SU-DHL-6 (cell line): ENCODE measurements around the gene RNF135.
A peak's percentile ranks its signal among the peaks of the same experiment; 100 is the strongest.
"Not testable (repeated sequence)": the region's sequence is repeated elsewhere in the genome, so short reads cannot be mapped to it uniquely, and the experiment has no call there.

Experiments
- H2AFZ ChIP-seq: fragments of 200-600 bp; sonication (generic); 2 replicates; pipeline ENCODE4 v1.6.1; 2014; ENCODE audit warnings: low read depth, mild to moderate bottlenecking, moderate library complexity, mixed read lengths, antibody characterized with exemption, low read length; ENCODE audit not compliant: severe bottlenecking
- H3F3A ChIP-seq: fragments of 200-600 bp; shearing (Covaris generic); 2 replicates; pipeline ENCODE4 v1.6.0; 2016; ENCODE audit warnings: antibody characterized with exemption, mild to moderate bottlenecking; ENCODE audit not compliant: insufficient read depth
- H3K27ac ChIP-seq: fragments of 200-600 bp; sonication (generic); 2 replicates; pipeline ENCODE4 v1.5.1; 2016; ENCODE audit warnings: low read depth, mild to moderate bottlenecking, low read length, moderate library complexity, mixed read lengths
- H3K27me3 ChIP-seq: fragments of 200-600 bp; sonication (generic), shearing (Covaris generic); 2 replicates; pipeline ENCODE4 v1.6.0; 2014; ENCODE audit warnings: mild to moderate bottlenecking, low read length
- H3K36me3 ChIP-seq: fragments of 200-600 bp; sonication (generic); 2 replicates; pipeline ENCODE4 v1.6.1; 2014; ENCODE audit warnings: mild to moderate bottlenecking, low read length, mixed read lengths
- H3K4me2 ChIP-seq: fragments of 300-600, 200-600 bp; shearing (Covaris generic), sonication (generic); 2 replicates; pipeline ENCODE4 v1.6.0; 2014; ENCODE audit warnings: low read length, low read depth, mild to moderate bottlenecking; ENCODE audit not compliant: poor library complexity, severe bottlenecking
- H3K4me3 ChIP-seq: fragments of 200-600 bp; sonication (generic); 2 replicates; pipeline ENCODE4 v1.5.1; 2014; ENCODE audit warnings: antibody characterized with exemption, low read length, mild to moderate bottlenecking, mixed read lengths; ENCODE audit not compliant: insufficient read depth, poor library complexity, severe bottlenecking
- H3K79me2 ChIP-seq: fragments of 200-600 bp; sonication (generic); 2 replicates; pipeline ENCODE4 v1.6.1; 2014; ENCODE audit warnings: mild to moderate bottlenecking, low read length, moderate library complexity; ENCODE audit not compliant: insufficient read depth
- H3K9ac ChIP-seq: fragments of 200-600 bp; sonication (generic); 2 replicates; pipeline ENCODE4 v1.7.0; 2014; ENCODE audit warnings: mild to moderate bottlenecking, low read length
- H3K9me2 ChIP-seq: fragments of 200-600 bp; sonication (generic); replicated peaks from 2 replicates; pipeline ENCODE4 v1.6.1; 2014; ENCODE audit warnings: low read length; ENCODE audit not compliant: insufficient read depth
- H3K9me3 ChIP-seq: fragments of 200-600 bp; sonication (generic); 2 replicates; pipeline ENCODE4 v1.6.1; 2014; ENCODE audit warnings: low read length, mixed read lengths; ENCODE audit not compliant: insufficient read depth
- H4K20me1 ChIP-seq: fragments of 200-600 bp; sonication (generic); 2 replicates; pipeline ENCODE4 v1.6.1; 2014; ENCODE audit warnings: low read depth, mild to moderate bottlenecking, antibody characterized with exemption, low read length, moderate library complexity, mixed read lengths
- EZH2phosphoT487 ChIP-seq: fragments of 200-600 bp; sonication (generic), shearing (Covaris generic); conservative IDR thresholded peaks from 2 replicates; pipeline ENCODE4 v1.6.1; 2018; ENCODE audit warnings: mild to moderate bottlenecking, antibody characterized with exemption, low read length, moderate library complexity, mixed read lengths
- TF ChIP-seq, protein P1 (sequence below): fragments of 200-600 bp; sonication (generic); IDR thresholded peaks from one replicate; pipeline ENCODE4 v1.5.1; 2017; ENCODE audit warnings: antibody characterized with exemption, mild to moderate bottlenecking, low read length, moderate library complexity; ENCODE audit not compliant: insufficient read depth, poor library complexity, severe bottlenecking

Gene RNF135

GRCh38 chr17:30957741-30958140, 13.1 kb upstream of the RNF135 start:
- Histone ChIP-seq H3K4me3 (no peak overlapping the region), H2AFZ (peak overlapping the region; percentile 29), H3K79me2 (no peaks in the 10 kb centered on the region), H3K9me3 (no peaks in the 10 kb centered on the region), H3K36me3 (no peaks in the 10 kb centered on the region), H3K4me2 (peak overlapping the region; percentile 38), H3F3A (peaks cover 44% of the 10 kb centered on the region), H3K27me3 (no peaks in the 10 kb centered on the region), H3K27ac (peak overlapping the region; percentile 53; the same call in 1 of the 2 replicates), H4K20me1 (no peaks in the 10 kb centered on the region), H3K9me2 (no peaks in the 10 kb centered on the region), H3K9ac (no peak overlapping the region)
- TF ChIP-seq, protein P1, sequence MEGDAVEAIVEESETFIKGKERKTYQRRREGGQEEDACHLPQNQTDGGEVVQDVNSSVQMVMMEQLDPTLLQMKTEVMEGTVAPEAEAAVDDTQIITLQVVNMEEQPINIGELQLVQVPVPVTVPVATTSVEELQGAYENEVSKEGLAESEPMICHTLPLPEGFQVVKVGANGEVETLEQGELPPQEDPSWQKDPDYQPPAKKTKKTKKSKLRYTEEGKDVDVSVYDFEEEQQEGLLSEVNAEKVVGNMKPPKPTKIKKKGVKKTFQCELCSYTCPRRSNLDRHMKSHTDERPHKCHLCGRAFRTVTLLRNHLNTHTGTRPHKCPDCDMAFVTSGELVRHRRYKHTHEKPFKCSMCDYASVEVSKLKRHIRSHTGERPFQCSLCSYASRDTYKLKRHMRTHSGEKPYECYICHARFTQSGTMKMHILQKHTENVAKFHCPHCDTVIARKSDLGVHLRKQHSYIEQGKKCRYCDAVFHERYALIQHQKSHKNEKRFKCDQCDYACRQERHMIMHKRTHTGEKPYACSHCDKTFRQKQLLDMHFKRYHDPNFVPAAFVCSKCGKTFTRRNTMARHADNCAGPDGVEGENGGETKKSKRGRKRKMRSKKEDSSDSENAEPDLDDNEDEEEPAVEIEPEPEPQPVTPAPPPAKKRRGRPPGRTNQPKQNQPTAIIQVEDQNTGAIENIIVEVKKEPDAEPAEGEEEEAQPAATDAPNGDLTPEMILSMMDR, result no peak
- no peak for TF ChIP-seq EZH2phosphoT487

- Histone ChIP-seq H2AFZ (peak overlapping the region; percentile 29), H3K27me3 (no peaks in the 10 kb centered on the region), H4K20me1 (no peaks in the 10 kb centered on the region), H3K9me2 (no peaks in the 10 kb centered on the region), H3K79me2 (no peaks in the 10 kb centered on the region), H3K9ac (peak overlapping the region; percentile 20), H3K36me3 (no peaks in the 10 kb centered on the region), H3K4me3 (no peak overlapping the region), H3F3A (peaks cover 41% of the 10 kb centered on the region), H3K4me2 (peak overlapping the region; percentile 38), H3K9me3 (no peaks in the 10 kb centered on the region), H3K27ac (peak overlapping the region; percentile 53)
- TF ChIP-seq, protein P1, result no peak
- no peak for TF ChIP-seq EZH2phosphoT487
These were observed 12.7 kb upstream of the RNF135 start for GRCh38 chr17:30958187-30958586.

- Histone ChIP-seq H3K4me2 (peak overlapping the region; percentile 76), H2AFZ (peak overlapping the region; percentile 21), H3K36me3 (no peaks in the 10 kb centered on the region), H3K27me3 (no peaks in the 10 kb centered on the region), H4K20me1 (no peaks in the 10 kb centered on the region), H3K9me3 (no peaks in the 10 kb centered on the region), H3K27ac (peak overlapping the region; percentile 93), H3F3A (peaks cover 52% of the 10 kb centered on the region), H3K9ac (peak overlapping the region; percentile 55), H3K9me2 (no peaks in the 10 kb centered on the region), H3K4me3 (peak overlapping the region; percentile 32), H3K79me2 (no peaks in the 10 kb centered on the region)
- TF ChIP-seq EZH2phosphoT487, result no peak
- TF ChIP-seq, protein P1, result no peak
These were observed 9.3 kb upstream of the RNF135 start for GRCh38 chr17:30961209-30962188.

GRCh38 chr17:30964312-30964711, 6.5 kb upstream of the RNF135 start:
- peaks cover 58% of the 10 kb centered on the region for H3F3A ChIP-seq
- H3K4me3 ChIP-seq, H2AFZ ChIP-seq, H3K9me3 ChIP-seq, H3K27me3 ChIP-seq, H3K9ac ChIP-seq, H3K27ac ChIP-seq, H4K20me1 ChIP-seq, H3K4me2 ChIP-seq, H3K79me2 ChIP-seq, H3K9me2 ChIP-seq, H3K36me3 ChIP-seq: not testable (repeated sequence)
